Smooth muscle cell (in vitro differentiated cells): Measurements from ENCODE around the gene ZNF761. TPM values are rescaled to one million over a fixed set of nuclear protein-coding genes. Genes with fewer than 3 reads are reported as not detected.
"Not testable (repeated sequence)": the region's sequence is repeated elsewhere in the genome, so short reads cannot be mapped to it uniquely, and the experiment has no call there.

Source experiments
- DNase-seq: peaks from one replicate; lab custom pipeline; 2025; ENCODE audit not compliant: unreplicated experiment; lab: John Stamatoyannopoulos, UW
- H2AFZ ChIP-seq: fragments of 200-600 bp; sonication (generic); 2 replicates; pipeline ENCODE4 v1.6.0; 2016; ENCODE audit warnings: antibody characterized with exemption, low read depth, mild to moderate bottlenecking
- H3F3A ChIP-seq: fragments of 200-600 bp; sonication (generic); 2 replicates; pipeline ENCODE4 v1.6.0; 2017; ENCODE audit warnings: antibody characterized with exemption, low read depth
- H3K27ac ChIP-seq: fragments of 200-600 bp; sonication (generic); 2 replicates; pipeline ENCODE4 v1.5.1; 2016; ENCODE audit warnings: low read depth, mild to moderate bottlenecking
- H3K27me3 ChIP-seq: fragments of 200-600 bp; sonication (generic); 2 replicates; pipeline ENCODE4 v1.6.1; 2016; ENCODE audit warnings: low read depth, mild to moderate bottlenecking
- H3K36me3 ChIP-seq: fragments of 200-600 bp; sonication (generic); 2 replicates; pipeline ENCODE4 v1.5.1; 2016; ENCODE audit warnings: low read depth
- H3K4me1 ChIP-seq: fragments of 200-600 bp; sonication (generic); 2 replicates; pipeline ENCODE4 v1.5.1; 2016; ENCODE audit warnings: low read depth
- H3K4me2 ChIP-seq: fragments of 200-600 bp; sonication (generic); 2 replicates; pipeline ENCODE4 v1.6.0; 2016; ENCODE audit warnings: mild to moderate bottlenecking
- H3K4me3 ChIP-seq: fragments of 200-600 bp; sonication (generic); 2 replicates; pipeline ENCODE4 v1.5.1; 2016; ENCODE audit warnings: mild to moderate bottlenecking
- H3K79me2 ChIP-seq: fragments of 200-600 bp; sonication (generic); 2 replicates; pipeline ENCODE4 v1.6.0; 2016; ENCODE audit warnings: low read depth, mild to moderate bottlenecking
- H3K9ac ChIP-seq: fragments of 200-600 bp; sonication (generic); 2 replicates; pipeline ENCODE4 v1.6.0; 2016; ENCODE audit warnings: low read depth
- H3K9me3 ChIP-seq: fragments of 200-600 bp; sonication (generic); replicated peaks from 2 replicates; pipeline ENCODE4 v1.5.1; 2016; ENCODE audit warnings: low read depth
- H4K20me1 ChIP-seq: fragments of 200-600 bp; sonication (generic); 2 replicates; pipeline ENCODE4 v1.6.0; 2016; ENCODE audit warnings: low read depth
- WGBS: methylation state at CpG from one replicate; pipeline ENCODE4 v1.1.7; 2016; ENCODE audit warnings: low lambda C conversion rate; 5-methylcytosine and 5-hydroxymethylcytosine counted together
- polyA plus RNA-seq: library from polyadenylated mRNA; unstranded; fragments of >200 nt; fragmentation: Nextera tagmentation; extraction: Ambion mirVana; gene quantifications from 2 replicates; pipeline ENCODE4 v1.2.1, GENCODE V29; 2016
- total RNA-seq: library from RNA; depleted of rRNA; stranded (reverse); fragments of >200 nt; gene quantifications from 2 replicates; pipeline ENCODE4 v1.2.3, GENCODE V29; 2014
- TF ChIP-seq, protein P1 (sequence below): fragments of 200-600 bp; sonication (generic); IDR thresholded peaks from 2 replicates; pipeline ENCODE4 v1.5.1; 2017; ENCODE audit warnings: borderline replicate concordance, mild to moderate bottlenecking, antibody characterized with exemption; ENCODE audit not compliant: insufficient read depth, poor library complexity, severe bottlenecking

Gene ZNF761
- total and polyA plus RNA-seq, 2 experiments from 2014 or later = 11.0 to 14.5 TPM

DNA sequence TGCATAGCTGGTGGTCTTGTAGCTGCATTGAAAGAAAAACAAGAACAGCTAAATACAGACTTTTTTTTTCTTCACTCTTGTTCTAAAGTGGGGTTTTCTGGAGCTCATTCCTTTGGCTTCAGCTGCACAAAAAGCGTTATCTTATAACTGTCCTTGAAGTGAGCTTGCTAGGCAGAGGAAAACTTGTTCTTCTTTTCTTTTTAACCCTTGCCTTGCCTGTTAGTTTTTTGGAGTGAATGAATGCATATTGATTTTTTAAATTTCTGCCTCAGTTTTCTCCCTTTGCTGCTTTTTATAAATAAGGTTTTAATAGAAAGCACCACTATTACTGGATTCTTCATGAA, 35.3 kb upstream of the ZNF761 start:
- Histone ChIP-seq H2AFZ (no peak overlapping the region), H3K27me3 (no peaks in the 10 kb centered on the region), H3K79me2 (peaks cover 34% of the 10 kb centered on the region), H4K20me1 (peaks cover 6% of the 10 kb centered on the region), H3K27ac (no peak overlapping the region), H3K36me3 (no peaks in the 10 kb centered on the region), H3K4me2 (peak overlapping the region; percentile 98), H3K4me1 (peaks cover 12% of the 10 kb centered on the region), H3F3A (peaks cover 9% of the 10 kb centered on the region), H3K4me3 (peak overlapping the region; percentile 100), H3K9me3 (no peaks in the 10 kb centered on the region), H3K9ac (no peak overlapping the region)
- WGBS = 0% methylated on average over 1 of the region's 1 CpG
- no peak for DNase-seq
- TF ChIP-seq, protein P1, sequence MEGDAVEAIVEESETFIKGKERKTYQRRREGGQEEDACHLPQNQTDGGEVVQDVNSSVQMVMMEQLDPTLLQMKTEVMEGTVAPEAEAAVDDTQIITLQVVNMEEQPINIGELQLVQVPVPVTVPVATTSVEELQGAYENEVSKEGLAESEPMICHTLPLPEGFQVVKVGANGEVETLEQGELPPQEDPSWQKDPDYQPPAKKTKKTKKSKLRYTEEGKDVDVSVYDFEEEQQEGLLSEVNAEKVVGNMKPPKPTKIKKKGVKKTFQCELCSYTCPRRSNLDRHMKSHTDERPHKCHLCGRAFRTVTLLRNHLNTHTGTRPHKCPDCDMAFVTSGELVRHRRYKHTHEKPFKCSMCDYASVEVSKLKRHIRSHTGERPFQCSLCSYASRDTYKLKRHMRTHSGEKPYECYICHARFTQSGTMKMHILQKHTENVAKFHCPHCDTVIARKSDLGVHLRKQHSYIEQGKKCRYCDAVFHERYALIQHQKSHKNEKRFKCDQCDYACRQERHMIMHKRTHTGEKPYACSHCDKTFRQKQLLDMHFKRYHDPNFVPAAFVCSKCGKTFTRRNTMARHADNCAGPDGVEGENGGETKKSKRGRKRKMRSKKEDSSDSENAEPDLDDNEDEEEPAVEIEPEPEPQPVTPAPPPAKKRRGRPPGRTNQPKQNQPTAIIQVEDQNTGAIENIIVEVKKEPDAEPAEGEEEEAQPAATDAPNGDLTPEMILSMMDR = no peak

DNA sequence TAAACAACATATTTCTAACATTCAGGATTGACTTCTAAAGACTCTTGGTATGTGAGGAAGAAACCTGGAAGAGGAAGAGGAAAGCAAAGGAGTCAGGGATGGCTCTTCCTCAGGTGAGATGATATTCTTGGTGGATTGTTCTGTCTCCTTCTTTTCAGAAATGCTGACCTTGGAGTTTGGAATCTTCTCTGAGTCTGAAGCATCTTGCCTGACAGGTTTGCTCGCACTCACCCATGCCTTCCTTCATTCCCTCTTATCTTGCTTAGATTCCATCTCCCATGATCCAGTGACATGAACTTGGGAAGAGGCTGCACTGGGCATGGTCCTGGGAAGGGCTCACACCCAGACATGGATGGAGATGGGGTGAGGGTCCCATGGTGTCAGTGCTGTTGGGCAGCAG, 33.9 kb upstream of the ZNF761 start:
- not testable (repeated sequence) for H4K20me1 ChIP-seq
- 81% methylated on average over 1 of the region's 1 CpG for WGBS

DNA sequence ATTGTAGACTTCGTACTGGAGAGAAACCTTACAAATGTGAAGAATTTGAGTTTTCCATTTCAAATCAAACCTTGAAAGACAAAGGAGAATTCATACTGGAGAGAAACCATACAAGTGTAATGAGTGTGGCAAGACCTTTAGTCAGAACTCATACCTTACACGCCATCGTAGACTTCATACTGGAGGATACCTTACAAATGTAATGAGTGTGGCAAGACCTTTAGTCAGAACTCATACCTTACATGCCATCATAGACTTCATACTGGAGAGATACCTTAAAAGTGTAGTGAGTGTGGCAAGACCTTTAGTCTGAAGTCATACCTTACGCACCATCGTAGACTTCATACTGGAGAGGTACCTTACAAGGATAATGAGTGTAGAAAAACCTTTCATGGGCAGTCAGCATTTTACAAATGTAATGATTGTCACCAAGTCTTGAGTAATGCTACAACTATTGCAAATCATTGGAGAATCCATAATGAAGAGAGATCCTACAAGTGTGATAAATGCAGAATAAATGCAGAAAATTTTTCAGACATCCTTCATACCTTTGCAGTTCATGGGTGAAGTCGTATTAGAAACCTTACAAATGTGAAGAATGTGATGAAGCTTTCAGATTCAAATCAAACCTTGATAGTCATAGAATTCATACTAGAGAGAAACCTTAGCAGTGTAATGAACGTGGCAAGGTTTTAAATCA, 22.1 kb upstream of the ZNF761 start:
- H3K4me3 ChIP-seq = no peak overlapping the region
- TF ChIP-seq, protein P1 = no peak
- peaks cover 44% of the 10 kb centered on the region for H3K36me3 ChIP-seq
- H3K79me2 ChIP-seq = no peaks in the 10 kb centered on the region
- H4K20me1 ChIP-seq = no peaks in the 10 kb centered on the region
- WGBS = 84% methylated on average over 7 of the region's 7 CpGs
- no peaks in the 10 kb centered on the region for H3K27me3 ChIP-seq
- H2AFZ ChIP-seq = no peak overlapping the region
- no peak overlapping the region for H3K4me2 ChIP-seq
- H3K27ac ChIP-seq = no peak overlapping the region
- H3K9ac ChIP-seq = no peak overlapping the region
- H3K4me1 ChIP-seq = no peaks in the 10 kb centered on the region
- H3K9me3 ChIP-seq = peaks cover 38% of the 10 kb centered on the region
- DNase-seq = no peak
- no peaks in the 10 kb centered on the region for H3F3A ChIP-seq

More for the DNA sequence above, 33.9 kb upstream of the ZNF761 start:
- H3K9me3 ChIP-seq, DNase-seq, H3K36me3 ChIP-seq, H2AFZ ChIP-seq, H3F3A ChIP-seq, H3K27ac ChIP-seq, H3K4me3 ChIP-seq, H3K9ac ChIP-seq, H3K4me2 ChIP-seq, H3K27me3 ChIP-seq: not testable (repeated sequence)
- peaks cover 34% of the 10 kb centered on the region for H3K79me2 ChIP-seq
- H3K4me1 ChIP-seq = peaks cover 12% of the 10 kb centered on the region

DNA sequence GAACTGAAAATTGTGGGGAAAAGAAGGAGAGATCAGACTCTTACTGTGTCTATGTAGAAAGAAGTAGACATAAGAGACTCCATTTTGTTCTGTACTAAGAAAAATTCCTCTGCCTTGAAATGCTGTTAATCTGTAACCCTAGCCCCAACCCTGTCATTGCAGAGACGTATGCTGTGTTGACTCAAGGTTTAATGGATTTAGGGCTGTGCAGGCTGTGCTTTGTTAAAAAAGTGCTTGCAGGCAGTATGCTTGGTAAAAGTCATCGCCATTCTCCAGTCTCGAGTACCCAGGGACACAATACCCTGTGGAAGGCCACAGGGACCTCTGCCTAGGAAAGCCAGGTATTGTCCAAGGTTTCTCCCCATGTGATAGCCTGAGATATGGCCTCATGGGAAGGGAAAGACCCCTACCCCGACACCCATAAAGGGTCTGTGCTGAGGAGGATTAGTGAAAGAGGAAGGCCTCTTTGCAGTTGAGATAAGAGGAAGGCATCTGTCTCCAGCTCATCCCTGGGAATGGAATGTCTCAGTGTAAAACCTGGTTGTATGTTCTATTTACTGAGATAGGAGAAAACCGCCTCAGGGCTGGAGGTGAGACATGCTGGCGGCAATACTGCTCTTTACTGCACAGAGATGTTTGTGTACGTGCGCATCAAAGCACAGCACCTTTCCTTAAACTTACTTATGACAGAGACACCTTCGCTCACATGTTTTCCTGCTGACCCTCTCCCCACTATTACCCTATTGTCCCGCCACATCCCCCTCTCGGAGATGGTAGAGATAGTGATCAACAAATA, 11.1 kb upstream of the ZNF761 start:
- not testable (repeated sequence) for H4K20me1 ChIP-seq, H3K4me2 ChIP-seq, H3K4me1 ChIP-seq, H3F3A ChIP-seq, H2AFZ ChIP-seq, H3K36me3 ChIP-seq, H3K27me3 ChIP-seq, H3K79me2 ChIP-seq, H3K9ac ChIP-seq, DNase-seq, H3K9me3 ChIP-seq, H3K4me3 ChIP-seq
- H3K27ac ChIP-seq = peak overlapping the region; percentile 13
- WGBS = 41% methylated on average over 11 of the region's 11 CpGs
